IMR-90 (cell line): ENCODE data around the gene RAB26. TPM values are rescaled to one million over a fixed set of nuclear protein-coding genes. Genes with fewer than 3 reads are reported as not detected.

ENCODE experiments used
- ATAC-seq: fragments of 200-7000 bp; cut with Tn5 transposase; 2 replicates; pipeline ENCODE4 v1.9.1; 2020; ENCODE audit warnings: low read depth, mild to moderate bottlenecking, moderate library complexity
- BruUV-seq: library from RNA; stranded (reverse); fragments of 400-500 nt; replicated peaks from 2 replicates; lab custom pipeline; 2021; lab: Mats Ljungman, UMichigan
- CTCF ChIA-PET: fragments of 300-600 bp; formaldehyde crosslinking; extraction: SDS; loops from one replicate; lab custom pipeline; 2021; ENCODE audit warnings: antibody characterized with exemption; lab: Yijun Ruan, JAX
- POLR2A ChIA-PET: fragments of 300-600 bp; sonication (Branson Sonifier 250); formaldehyde crosslinking; loops from one replicate; lab custom pipeline; 2022; ENCODE audit warnings: antibody characterized with exemption; ENCODE audit not compliant: unreplicated experiment; lab: Charles Lee
- DNase-seq: peaks from one replicate; pipeline ENCODE4 v3.0.0; 2013
- H2AFZ ChIP-seq: replicated peaks from 2 replicates; pipeline ENCODE3; 2013; ENCODE audit warnings: low read length, mild to moderate bottlenecking; ENCODE audit not compliant: poor library complexity
- H2AK5ac ChIP-seq: 2 replicates; pipeline ENCODE4 v1.6.1; 2013; ENCODE audit warnings: low read depth, low read length, inconsistent platforms
- H2AK9ac ChIP-seq: replicated peaks from 2 replicates; pipeline ENCODE3; 2013; ENCODE audit warnings: mild to moderate bottlenecking, low read depth, low read length, moderate library complexity; ENCODE audit not compliant: poor library complexity
- H2BK120ac ChIP-seq: 2 replicates; pipeline ENCODE4 v1.6.1; 2013; ENCODE audit warnings: low read depth, low read length, inconsistent platforms
- H2BK15ac ChIP-seq: 3 replicates; pipeline ENCODE4 v1.6.1; 2013; ENCODE audit warnings: low read depth, low read length, inconsistent platforms
- H2BK20ac ChIP-seq: 2 replicates; pipeline ENCODE4 v1.6.1; 2013; ENCODE audit warnings: low read depth, mild to moderate bottlenecking, inconsistent platforms, low read length, moderate library complexity
- H2BK5ac ChIP-seq: 2 replicates; pipeline ENCODE4 v1.6.1; 2013; ENCODE audit warnings: mild to moderate bottlenecking, low read depth, low read length, inconsistent platforms; ENCODE audit not compliant: poor library complexity, severe bottlenecking
- H3K14ac ChIP-seq: replicated peaks from 2 replicates; pipeline ENCODE4 v1.6.1; 2013; ENCODE audit warnings: low read depth, low read length, inconsistent platforms
- H3K18ac ChIP-seq: 2 replicates; pipeline ENCODE4 v1.6.1; 2013; ENCODE audit warnings: low read depth, low read length, control low read depth
- H3K23ac ChIP-seq: 2 replicates; pipeline ENCODE4 v1.6.1; 2013; ENCODE audit warnings: low read depth, low read length, inconsistent platforms
- H3K27ac ChIP-seq: 2 replicates; pipeline ENCODE4 v1.5.1; 2013; ENCODE audit warnings: mild to moderate bottlenecking, control low read depth, low read length; ENCODE audit not compliant: insufficient read depth
- H3K27me3 ChIP-seq: 2 replicates; pipeline ENCODE4 v1.6.1; 2013; ENCODE audit warnings: low read length; ENCODE audit not compliant: control insufficient read depth, insufficient read depth
- H3K36me3 ChIP-seq: 2 replicates; pipeline ENCODE4 v1.6.1; 2013; ENCODE audit warnings: low read length, mixed read lengths; ENCODE audit not compliant: control insufficient read depth, insufficient read depth
- H3K4ac ChIP-seq: 2 replicates; pipeline ENCODE4 v1.6.1; 2013; ENCODE audit warnings: low read depth, low read length, inconsistent platforms
- H3K4me1 ChIP-seq: 2 replicates; pipeline ENCODE4 v1.6.1; 2013; ENCODE audit warnings: low read length, mixed read lengths; ENCODE audit not compliant: control insufficient read depth, insufficient read depth
- H3K4me2 ChIP-seq: 2 replicates; pipeline ENCODE4 v1.6.1; 2013; ENCODE audit warnings: low read depth, mild to moderate bottlenecking, control low read depth, low read length, moderate library complexity
- H3K4me3 ChIP-seq: 2 replicates; pipeline ENCODE4 v1.5.1; 2013; ENCODE audit warnings: low read depth, mild to moderate bottlenecking, control low read depth, low read length, moderate library complexity; ENCODE audit not compliant: insufficient read depth
- H3K56ac ChIP-seq: 2 replicates; pipeline ENCODE4 v1.6.1; 2013; ENCODE audit warnings: low read length, inconsistent platforms; ENCODE audit not compliant: insufficient read depth; ENCODE audit errors: extremely low read depth
- H3K79me1 ChIP-seq, 2 experiments: 2 replicates each; pipeline ENCODE4 v1.6.1; 2013; ENCODE audit warnings: low read length in 2 of 2, inconsistent platforms in 1 of 2, low read depth in 1 of 2
- H3K9ac ChIP-seq: 2 replicates; pipeline ENCODE4 v1.6.1; 2013; ENCODE audit warnings: low read depth, low read length, control low read depth
- H3K9me1 ChIP-seq: 2 replicates; pipeline ENCODE4 v1.6.1; 2013; ENCODE audit warnings: low read length, inconsistent platforms; ENCODE audit not compliant: insufficient read depth
- H3K9me3 ChIP-seq: 2 replicates; pipeline ENCODE4 v1.6.1; 2013; ENCODE audit warnings: low read length; ENCODE audit not compliant: control insufficient read depth, insufficient read depth
- H4K20me1 ChIP-seq: 2 replicates; pipeline ENCODE4 v1.6.1; 2013; ENCODE audit warnings: low read length, inconsistent platforms; ENCODE audit not compliant: insufficient read depth
- H4K5ac ChIP-seq: 2 replicates; pipeline ENCODE4 v1.6.1; 2013; ENCODE audit warnings: mild to moderate bottlenecking, low read depth, low read length, control low read depth
- H4K8ac ChIP-seq, 2 experiments: 2 replicates each; pipeline ENCODE4 v1.6.1; 2013; ENCODE audit warnings: low read depth in 2 of 2, low read length in 2 of 2, control low read depth in 1 of 2, inconsistent platforms in 1 of 2
- H4K91ac ChIP-seq: 2 replicates; pipeline ENCODE4 v1.6.1; 2013; ENCODE audit warnings: low read depth, low read length, inconsistent platforms; ENCODE audit not compliant: insufficient read depth
- RAD21 ChIP-seq: IDR thresholded peaks from 2 replicates; pipeline ENCODE4 v1.6.1; 2012; ENCODE audit warnings: low read length, improper control_type of control experiment
- whole genome bisulfite sequencing, 2 experiments: methylation state at CpG; one replicate each; pipeline versions ENCODE4 v1.1.5 to v1.1.7; 2013; ENCODE audit warnings: missing lambda C conversion rate in 2 of 2; ENCODE audit not compliant: insufficient read length in 1 of 2; ENCODE audit errors: extremely low coverage in 2 of 2; 5-methylcytosine and 5-hydroxymethylcytosine counted together
- dilution Hi-C: fragments of 300-500 bp; cut with HindIII; formaldehyde crosslinking; loops from one replicate; pipeline ENCODE4 v1.14.3; 2018; ENCODE audit warnings: low sequenced_read_pairs; ENCODE audit not compliant: unreplicated experiment
- in situ Hi-C: fragments of 300-500 bp; cut with MboI; formaldehyde crosslinking; loops from 3 replicates; pipeline ENCODE4 v1.14.3; 2019; ENCODE audit warnings: low sequenced_read_pairs, inconsistent platforms, mixed read lengths
- intact Hi-C: fragments of 100-400 bp; cut with micrococcal nuclease; formaldehyde crosslinking; loops from 2 replicates; pipeline ENCODE4 v1.10.0; 2022
- polyA plus RNA-seq, 3 experiments: library from polyadenylated mRNA; depleted of rRNA; stranded (reverse); fragments of >200 nt; gene quantifications; 2 replicates each; pipeline ENCODE4 v1.2.3, GENCODE V29; 2012; ENCODE audit warnings: low replicate concordance in 1 of 3
- total RNA-seq: library from RNA; depleted of rRNA; stranded (reverse); fragments of >200 nt; gene quantifications from 2 replicates; pipeline ENCODE4 v1.2.3, GENCODE V29; 2012

Gene RAB26
- total and polyA plus RNA-seq, 2 of the 4 experiments (the other 2 are of a cell fraction) = 1.1 to 4.5 TPM

- Histone ChIP-seq H3K18ac (no peak overlapping the region), H3K79me1 (peaks cover 0 to 17% of the 10 kb centered on the region in 2 experiments; a peak in 3 of 4 replicates), H3K27ac (no peak overlapping the region), H4K8ac (no peak overlapping the region), H2BK15ac (no peak overlapping the region), H2BK5ac (no peak overlapping the region), H4K5ac (no peak overlapping the region), H3K4ac (no peak overlapping the region), H2BK20ac (no peak overlapping the region), H3K23ac (no peak overlapping the region), H2AFZ (no peak overlapping the region), H3K14ac (no peak overlapping the region), H3K4me1 (no peaks in the 10 kb centered on the region), H4K91ac (no peak overlapping the region), H2AK5ac (no peak overlapping the region), H3K9me3 (no peaks in the 10 kb centered on the region), H2BK120ac (no peak overlapping the region), H3K56ac (no peak overlapping the region), H3K9ac (no peak overlapping the region), H3K4me2 (no peak overlapping the region), H4K20me1 (peaks cover 19% of the 10 kb centered on the region), H2AK9ac (no peak overlapping the region), H3K4me3 (no peak overlapping the region), H3K36me3 (peaks cover 63% of the 10 kb centered on the region), H3K9me1 (0 out of 2 replicates have a peak, but pooled peaks cover 2% of the 10 kb centered on the region), H3K27me3 (no peaks in the 10 kb centered on the region)
- intact Hi-C loops = no loop called here
- no peak for TF ChIP-seq RAD21
- ATAC-seq (no peak), DNase-seq (no peak)
- dilution Hi-C loops = no loop called here
- no TSS peak for BruUV-seq
- WGBS, 2 experiments = 97% methylated on average over 5 of the region's 18 CpGs; no CpG with 5 or more reads in 1 of the 2 experiments
- ChIA-PET CTCF (no interaction called here), POLR2A (no interaction called here)
- in situ Hi-C loops = no loop called here
Observed at GRCh38 chr16:2170080-2170479, 21.7 kb downstream of the RAB26 start.
